AG10803 (cell line): Measurements from ENCODE around the gene IKZF3.
"Not testable (repeated sequence)": the region's sequence is repeated elsewhere in the genome, so short reads cannot be mapped to it uniquely, and the experiment has no call there.

Experiments
- DNase-seq: peaks from one replicate; pipeline ENCODE4 v3.0.0; 2010; ENCODE audit warnings: low read depth
- H3K4me3 ChIP-seq: 2 replicates; pipeline ENCODE4 v1.5.1; 2011; ENCODE audit warnings: mild to moderate bottlenecking, low read length, control low read depth
- TF ChIP-seq, protein P1 (sequence below): conservative IDR thresholded peaks from 2 replicates; pipeline ENCODE4 v1.5.1; 2011; ENCODE audit warnings: mild to moderate bottlenecking, low read length, control low read depth, inconsistent platforms

IKZF3 gene

DNA sequence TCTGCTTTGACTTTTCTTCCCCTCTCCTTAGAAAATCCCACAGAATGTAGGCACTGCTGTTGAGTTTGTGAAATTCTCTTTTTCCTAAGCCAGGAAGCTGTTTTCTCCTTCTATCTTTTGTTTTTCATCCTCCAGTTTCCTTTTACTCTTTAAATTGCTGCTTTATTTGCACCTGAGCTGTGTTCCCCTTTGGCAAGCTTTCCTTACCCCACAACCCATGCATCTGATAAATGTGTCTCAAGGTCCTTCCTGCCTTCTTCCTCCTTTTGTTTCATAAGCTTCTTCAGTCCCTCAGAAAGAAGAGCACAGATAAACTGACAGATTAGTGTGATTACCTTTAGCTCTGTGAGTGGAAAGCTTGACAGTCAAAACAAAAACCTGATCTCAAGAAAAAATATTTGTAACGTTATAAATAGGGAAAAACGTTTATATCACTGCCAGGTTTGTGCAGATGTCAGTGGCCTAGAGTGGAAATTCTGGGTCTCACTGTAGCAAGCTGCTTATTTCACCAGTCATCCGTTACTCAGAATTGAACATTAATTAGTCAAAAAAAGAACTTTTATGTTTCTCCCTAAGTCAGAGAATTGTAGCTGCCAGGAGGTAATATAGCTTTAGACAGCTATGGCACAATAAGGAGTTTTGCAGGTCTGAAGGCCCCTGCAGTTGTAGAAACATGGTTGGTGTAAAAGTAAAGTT is 30.7 kb upstream of the IKZF3 start:
- TF ChIP-seq, protein P1, sequence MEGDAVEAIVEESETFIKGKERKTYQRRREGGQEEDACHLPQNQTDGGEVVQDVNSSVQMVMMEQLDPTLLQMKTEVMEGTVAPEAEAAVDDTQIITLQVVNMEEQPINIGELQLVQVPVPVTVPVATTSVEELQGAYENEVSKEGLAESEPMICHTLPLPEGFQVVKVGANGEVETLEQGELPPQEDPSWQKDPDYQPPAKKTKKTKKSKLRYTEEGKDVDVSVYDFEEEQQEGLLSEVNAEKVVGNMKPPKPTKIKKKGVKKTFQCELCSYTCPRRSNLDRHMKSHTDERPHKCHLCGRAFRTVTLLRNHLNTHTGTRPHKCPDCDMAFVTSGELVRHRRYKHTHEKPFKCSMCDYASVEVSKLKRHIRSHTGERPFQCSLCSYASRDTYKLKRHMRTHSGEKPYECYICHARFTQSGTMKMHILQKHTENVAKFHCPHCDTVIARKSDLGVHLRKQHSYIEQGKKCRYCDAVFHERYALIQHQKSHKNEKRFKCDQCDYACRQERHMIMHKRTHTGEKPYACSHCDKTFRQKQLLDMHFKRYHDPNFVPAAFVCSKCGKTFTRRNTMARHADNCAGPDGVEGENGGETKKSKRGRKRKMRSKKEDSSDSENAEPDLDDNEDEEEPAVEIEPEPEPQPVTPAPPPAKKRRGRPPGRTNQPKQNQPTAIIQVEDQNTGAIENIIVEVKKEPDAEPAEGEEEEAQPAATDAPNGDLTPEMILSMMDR, result no peak
- no peak for DNase-seq
- no peak overlapping the region for H3K4me3 ChIP-seq

DNA sequence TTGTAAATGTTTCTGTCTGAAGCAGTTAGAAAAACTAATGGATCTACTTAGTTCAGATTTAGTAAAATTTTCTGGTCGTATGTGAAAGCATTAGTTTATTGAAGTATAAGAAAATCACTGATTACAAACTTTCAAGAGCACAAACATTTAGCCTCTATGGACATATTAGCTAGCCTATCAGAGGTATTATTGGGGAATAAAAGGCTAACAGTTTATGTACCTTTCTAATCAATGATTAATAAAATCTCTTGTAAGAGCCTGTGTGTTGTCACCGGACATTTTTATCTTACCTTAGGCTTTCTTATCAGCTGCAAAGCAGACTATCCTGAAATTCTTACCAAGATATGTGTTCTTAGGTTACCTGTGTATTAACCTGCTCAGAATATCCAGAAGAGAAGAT is 25.1 kb upstream of the IKZF3 start:
- TF ChIP-seq, protein P1, result no peak
- DNase-seq, result no peak
- no peak overlapping the region for H3K4me3 ChIP-seq

DNA sequence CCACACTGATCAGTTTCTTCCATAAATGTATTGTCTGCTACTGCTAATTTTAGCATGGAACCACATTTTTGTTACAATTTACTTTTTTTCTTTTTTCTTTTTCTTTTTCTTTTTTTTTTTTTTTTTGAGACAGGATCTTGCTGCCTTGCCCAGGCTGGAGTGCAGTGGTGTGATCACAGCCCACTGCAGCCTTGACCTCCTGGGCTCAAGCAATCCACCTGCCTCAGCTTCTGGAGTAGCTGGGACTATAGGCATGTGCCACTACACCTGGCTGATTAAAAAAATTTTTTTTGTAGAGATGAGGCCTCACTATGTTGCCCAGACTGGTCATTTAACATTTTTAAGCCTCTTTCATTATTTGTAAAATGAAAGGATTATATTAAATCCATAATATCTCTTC is 23.0 kb upstream of the IKZF3 start:
- TF ChIP-seq, protein P1, result no peak

GRCh38 chr17:39886102-39886501 is 22.0 kb upstream of the IKZF3 start:
- H3K4me3 ChIP-seq, DNase-seq: not testable (repeated sequence)

More for the DNA sequence above, 23.0 kb upstream of the IKZF3 start:
- H3K4me3 ChIP-seq, result no peak overlapping the region
- DNase-seq, result no peak

GRCh38 chr17:39872751-39873150 is 8.6 kb upstream of the IKZF3 start:
- TF ChIP-seq, protein P1, result peak; percentile 49
- peak; percentile 28 for DNase-seq
- no peak overlapping the region for H3K4me3 ChIP-seq

DNA sequence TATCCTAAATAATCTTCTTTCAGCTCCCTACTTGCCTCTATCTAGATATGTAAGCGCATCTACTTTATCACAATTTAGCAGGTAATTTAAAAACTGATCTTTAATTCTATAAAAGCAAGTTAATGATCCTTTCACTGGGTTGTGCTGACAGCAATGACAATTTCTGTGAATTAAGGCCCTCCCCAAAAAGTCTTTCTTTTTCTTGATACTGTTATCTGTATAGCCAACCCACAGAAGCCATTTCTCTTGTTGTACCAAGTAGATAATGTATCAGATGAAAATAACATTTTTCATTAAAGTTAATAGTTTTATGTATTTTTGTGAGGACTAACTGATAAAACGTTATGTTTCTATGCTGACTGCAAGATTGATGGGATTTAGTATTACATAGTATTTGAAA is 7.7 kb upstream of the IKZF3 start:
- H3K4me3 ChIP-seq, result no peak overlapping the region
- TF ChIP-seq, protein P1, result no peak
- no peak for DNase-seq

DNA sequence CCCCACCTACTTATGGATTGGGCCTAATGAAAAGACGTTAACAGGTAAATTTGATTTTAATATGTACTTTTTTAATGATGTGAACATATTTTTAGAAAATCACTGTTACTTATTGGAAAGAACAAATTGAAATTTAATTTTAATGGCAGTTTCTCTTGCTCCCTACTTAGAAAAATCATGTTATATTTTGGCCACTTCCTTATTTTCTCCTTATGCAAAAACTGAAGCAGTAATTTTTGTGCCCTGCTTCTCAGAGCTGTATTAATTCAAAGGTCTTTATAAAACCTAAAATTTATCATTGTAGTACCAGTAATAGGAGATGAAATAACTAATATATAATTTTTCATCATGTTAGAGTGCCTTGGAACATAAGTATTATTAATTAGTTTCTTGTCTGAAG is 6.7 kb upstream of the IKZF3 start:
- DNase-seq, result no peak
- TF ChIP-seq, protein P1, result no peak
- H3K4me3 ChIP-seq, result no peak overlapping the region

- TF ChIP-seq, protein P1, result no peak
- H3K4me3 ChIP-seq, result no peak overlapping the region
Observed at GRCh38 chr17:39868554-39868942, 4.4 kb upstream of the IKZF3 start.

More at GRCh38 chr17:39868554-39868942, 4.4 kb upstream of the IKZF3 start:
- no peak for DNase-seq
